ENCODE measurements around the gene EXD2.

EXD2 gene

DNA sequence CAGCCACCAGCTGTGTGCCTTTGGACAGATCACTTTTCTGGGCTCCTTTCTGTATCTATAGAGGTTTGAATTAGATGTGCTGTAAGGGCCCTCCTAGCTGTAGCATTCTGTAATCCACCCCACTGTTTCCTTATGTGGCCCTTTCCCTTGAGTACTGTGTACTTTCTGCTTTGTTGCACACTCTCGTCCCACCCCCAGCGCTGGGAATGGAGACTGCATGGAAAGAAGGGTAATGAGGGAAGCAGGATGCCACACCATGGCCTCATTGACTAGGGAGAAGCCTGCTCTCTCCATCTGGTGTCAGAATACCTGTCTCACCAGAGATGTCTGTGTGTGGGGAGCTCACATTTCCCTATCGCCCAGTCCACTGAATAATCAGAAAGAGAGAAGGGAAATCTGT is 55.0 kb downstream of the EXD2 start:
- no peak for DNase-seq (ENCODE audit: extremely low read depth in 1 of 2, low read depth in 1 of 2)

DNA sequence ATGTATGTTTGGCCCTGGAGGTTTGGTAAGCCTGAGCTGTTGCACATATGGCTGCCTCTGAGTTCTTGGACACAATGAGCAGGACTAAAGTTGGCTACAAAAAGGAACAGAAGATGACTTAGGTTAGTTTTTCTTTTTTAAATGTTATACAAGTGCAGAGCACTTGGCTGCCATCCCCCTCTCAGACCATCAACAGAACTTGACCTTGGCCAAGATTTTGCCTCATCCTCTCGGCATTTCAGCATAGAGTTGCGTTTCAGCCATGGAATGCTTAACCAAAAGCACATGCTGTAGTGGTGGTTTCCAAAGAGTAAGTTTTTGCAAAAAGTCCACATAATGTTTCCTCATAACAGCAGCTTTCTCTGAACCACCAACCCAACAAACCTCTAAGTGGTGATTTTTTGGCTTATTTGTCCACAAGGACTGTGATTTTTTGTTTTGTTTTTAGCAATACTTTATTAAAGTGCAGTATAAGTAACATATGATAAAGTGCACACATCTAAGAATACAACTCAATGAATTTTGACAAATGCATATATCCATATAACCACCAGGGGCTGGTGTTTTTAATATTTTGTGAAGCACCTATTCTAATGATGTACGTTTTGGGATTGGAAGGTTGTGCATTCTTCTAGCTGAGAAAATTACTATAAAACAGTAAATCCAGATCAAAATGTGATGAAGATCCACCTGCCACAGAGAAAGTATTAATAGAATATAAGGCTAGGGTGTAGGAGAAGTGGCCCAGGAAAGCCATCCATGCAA is 56.6 kb downstream of the EXD2 start:
- DNase-seq (ENCODE audit: extremely low read depth in 1 of 2, low read depth in 1 of 2): no peak

DNA sequence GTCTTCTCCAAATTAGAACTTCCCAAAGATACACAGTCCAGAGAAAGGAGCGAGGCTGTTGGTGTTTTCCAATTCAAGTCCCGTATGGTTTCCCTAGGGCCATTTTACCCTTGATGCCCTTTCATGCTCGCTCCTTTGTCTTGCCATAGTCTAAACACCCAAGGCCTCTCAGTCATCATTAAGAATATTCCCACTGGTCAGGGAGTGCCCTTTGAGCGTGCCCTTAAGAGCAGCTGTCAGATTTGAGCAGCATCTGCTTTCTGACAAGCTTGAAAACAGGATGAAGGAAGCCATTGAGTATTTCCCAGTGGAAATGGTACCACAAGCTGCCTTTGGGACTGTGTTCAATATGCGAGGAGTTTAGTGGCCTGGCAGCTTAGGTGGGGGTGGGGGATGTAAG is 58.3 kb downstream of the EXD2 start:
- DNase-seq (ENCODE audit: extremely low read depth in 1 of 2, low read depth in 1 of 2): no peak

DNA sequence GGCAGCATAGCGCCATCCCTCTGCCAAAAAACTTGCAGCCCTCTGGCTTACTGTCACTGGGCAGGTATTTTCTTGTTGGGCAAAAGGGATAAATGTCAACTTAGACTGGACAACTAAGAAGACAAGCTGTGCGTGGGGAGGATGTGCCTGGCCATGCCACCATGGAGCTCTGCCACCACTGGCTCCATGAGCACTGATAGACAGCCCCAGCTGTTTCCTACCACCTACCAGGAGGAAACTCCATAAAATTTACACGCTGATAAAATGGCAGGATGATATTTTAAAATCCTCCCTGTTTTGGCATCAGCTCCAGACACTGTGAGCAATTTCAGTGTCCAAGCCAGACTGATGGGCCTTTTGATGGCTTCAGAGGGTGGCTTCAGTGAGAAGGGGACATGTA is 61.6 kb downstream of the EXD2 start:
- no peak for DNase-seq (ENCODE audit: extremely low read depth in 1 of 2, low read depth in 1 of 2)

DNA sequence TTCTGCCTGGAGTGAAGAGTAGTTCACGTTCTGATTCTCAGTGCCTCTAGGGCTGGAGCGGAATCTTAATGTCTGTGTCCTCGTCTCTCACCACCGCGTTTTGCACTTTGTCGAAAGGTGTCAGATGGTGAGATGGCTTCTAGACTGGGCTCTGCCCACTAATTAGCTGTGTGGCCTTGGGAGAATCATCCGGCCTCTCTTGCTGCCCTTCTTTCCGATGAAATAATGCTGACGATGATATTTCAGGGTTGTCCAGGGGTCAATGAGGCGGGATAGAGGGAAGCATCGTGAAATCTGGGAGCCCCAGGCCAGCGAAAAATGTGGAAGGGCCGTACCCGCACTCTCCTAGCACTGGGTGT is 67.8 kb downstream of the EXD2 start:
- DNase-seq (ENCODE audit: extremely low read depth in 1 of 2, low read depth in 1 of 2): no peak

DNA sequence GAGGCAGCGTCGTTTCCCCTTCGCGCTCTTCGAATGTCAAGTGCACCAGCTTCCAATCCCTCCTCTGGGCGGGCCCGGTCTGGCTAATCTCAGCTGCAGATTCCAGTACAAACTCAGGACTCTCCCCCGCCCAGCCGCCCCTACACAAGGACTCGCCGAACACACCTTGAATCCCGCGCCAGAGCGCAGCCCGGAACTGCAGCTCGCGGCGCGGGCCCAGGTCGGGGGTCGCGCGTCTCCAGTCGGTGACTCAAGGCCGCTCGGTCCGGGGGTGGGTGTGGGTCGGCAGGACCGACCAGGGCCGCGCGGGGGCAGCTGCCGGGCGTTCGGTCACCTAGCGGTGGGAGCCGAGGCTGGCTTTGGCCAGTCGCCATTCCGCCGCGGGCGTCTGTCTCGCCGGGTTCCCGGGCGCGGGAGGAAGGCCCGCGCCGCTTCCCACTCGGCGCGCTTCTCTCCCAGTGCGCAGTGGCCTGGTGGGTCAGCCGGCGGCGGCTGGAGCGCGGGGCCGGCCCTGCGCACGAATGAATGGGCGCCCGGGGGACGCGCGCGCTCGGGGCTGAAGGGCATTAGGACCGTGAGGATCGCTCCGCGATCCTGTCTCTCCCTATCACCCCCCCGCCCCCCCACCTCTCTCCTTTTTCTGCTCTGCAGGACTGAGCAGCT is 68.4 kb downstream of the EXD2 start, which contains the start of gene GALNT16:
TSS of gene GALNT16 (plus strand) at position 632 of the 663 bp plus-strand sequence. CDS start 133 bp downstream, outside the sequence.
- no peak for DNase-seq (ENCODE audit: extremely low read depth in 1 of 2, low read depth in 1 of 2)

DNA sequence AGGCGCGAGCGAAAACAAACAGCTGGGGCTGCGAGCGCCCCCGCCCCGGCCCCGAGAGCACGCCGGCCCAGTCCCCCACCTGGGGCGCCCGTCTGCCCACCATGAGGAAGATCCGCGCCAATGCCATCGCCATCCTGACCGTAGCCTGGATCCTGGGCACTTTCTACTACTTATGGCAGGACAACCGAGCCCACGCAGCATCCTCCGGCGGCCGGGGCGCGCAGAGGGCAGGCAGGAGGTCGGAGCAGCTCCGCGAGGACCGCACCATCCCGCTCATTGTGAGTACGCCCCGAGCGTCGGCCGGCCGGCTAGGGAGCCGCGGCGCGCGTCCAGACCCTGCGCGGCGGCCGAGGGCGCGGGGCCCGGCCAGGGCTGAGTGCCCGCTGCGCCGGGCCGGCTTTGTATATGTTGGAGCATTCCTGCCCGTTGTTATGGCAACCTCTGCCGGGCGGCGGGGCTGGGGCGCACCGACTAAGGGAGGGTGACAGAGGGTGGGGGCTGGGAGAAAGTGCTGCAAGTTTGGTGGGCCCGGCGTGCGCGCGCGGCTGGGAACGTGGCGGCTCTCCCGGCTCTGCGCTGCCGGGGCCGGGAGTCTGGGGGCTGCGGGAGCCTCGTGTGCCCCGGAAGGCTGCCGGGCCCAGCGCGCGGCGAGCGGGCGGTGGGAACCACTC is 69.0 kb downstream of the EXD2 start:
- DNase-seq (ENCODE audit: extremely low read depth in 1 of 2, low read depth in 1 of 2): no peak

DNA sequence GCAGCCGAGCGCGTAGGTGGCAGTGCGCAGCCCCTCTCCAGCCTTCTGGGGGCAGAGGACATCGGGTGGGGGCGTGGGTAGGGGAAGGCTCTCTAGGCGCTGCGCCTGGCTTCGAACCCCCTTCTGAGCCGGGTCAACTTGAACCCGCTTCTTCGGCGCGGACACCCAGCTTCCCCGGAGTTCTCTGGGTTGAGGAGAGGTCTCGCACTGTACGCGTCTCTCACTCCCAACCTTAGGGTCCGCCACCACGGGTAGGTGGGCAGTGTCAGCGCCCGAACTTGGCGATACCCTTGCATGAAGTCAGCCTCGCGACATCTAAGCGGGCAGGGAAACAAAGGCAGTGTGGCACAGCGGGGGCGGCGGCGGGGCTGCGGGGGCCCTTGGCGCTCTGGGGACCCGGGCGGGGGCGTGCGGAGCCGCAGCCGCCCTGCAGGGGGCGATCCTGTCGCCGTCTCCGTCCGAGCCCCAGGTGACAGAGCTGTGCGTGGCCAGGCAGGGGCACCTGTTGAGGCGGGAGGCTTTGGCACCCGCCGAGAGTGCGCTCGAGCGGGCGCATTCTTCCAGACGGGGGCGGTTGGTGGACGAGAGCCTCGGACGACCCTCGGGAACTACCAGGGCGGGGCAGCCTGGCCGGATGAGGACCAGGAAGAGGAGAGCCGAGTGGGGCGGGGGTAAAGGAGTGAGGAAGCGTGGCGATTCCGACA is 69.7 kb downstream of the EXD2 start:
- DNase-seq (ENCODE audit: extremely low read depth in 1 of 2, low read depth in 1 of 2): no peak

DNA sequence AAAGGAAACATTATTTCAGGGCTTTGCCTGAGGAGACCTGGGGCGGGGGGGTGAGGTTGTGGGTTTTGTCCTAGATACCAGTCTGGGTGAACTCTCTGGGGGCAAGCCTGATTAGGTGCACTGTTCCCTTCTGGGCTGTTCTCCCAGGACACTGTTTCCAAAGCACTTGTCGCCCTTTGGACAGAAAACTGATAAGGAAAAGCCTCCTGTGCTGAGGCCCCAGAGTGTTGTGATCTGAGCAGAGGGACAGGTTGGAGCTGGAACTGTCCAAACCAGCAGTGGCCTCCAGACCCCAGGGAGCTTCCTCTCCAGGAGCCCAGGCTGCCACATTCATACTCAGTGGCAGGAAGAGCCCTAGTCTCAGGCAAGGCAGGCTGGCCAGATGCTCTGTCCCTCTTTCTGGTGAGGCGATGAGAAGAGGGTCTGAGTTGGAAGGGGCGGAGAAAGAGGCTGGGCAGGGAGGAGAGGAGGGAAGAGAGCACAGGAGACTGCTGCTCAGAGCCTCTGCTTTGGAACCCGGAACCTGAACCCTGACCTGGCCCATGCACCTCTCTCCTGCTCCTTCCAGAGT is 70.5 kb downstream of the EXD2 start:
- DNase-seq (ENCODE audit: extremely low read depth in 1 of 2, low read depth in 1 of 2): no peak

DNA sequence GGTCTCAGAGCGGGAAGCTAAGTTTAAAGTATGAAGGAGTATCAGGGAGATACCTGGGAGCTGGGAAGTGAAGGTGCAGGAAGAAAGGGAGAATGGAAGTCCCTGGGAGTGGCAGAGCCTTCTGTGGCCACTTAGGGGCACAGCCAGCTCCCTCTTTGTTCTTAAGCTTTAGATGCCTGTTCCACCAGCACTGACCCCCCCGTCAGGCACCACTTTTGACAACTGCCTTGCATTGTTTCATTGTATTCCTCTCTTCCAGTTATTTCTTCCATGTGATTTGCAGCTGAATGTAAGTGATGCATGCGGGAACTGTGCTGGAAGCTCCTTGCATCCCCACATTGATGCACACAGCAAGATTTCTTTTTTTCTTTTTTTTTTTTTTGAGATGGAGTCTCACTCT is 71.2 kb downstream of the EXD2 start:
- no peak for DNase-seq (ENCODE audit: extremely low read depth in 1 of 2, low read depth in 1 of 2)

DNA sequence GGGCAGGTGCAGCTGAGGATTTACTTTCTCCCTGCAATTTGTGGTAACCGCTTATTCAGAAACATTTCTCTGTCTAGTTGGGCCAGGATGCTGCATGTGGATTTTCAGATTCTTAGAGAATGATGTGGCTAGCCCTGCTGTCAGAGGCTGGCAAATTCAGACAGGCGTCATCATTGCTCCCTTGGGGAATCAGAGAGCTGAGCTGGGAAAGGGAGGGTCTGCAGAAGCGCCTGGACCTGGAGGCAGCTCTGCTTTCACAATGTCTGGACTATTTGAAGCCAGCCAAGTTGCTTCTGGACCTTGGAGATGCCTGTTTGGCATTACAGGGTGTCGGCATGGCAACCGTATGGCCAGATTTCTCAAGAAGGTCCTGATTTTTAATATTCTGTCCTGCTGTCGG is 72.1 kb downstream of the EXD2 start:
- DNase-seq (ENCODE audit: extremely low read depth in 1 of 2, low read depth in 1 of 2): no peak

DNA sequence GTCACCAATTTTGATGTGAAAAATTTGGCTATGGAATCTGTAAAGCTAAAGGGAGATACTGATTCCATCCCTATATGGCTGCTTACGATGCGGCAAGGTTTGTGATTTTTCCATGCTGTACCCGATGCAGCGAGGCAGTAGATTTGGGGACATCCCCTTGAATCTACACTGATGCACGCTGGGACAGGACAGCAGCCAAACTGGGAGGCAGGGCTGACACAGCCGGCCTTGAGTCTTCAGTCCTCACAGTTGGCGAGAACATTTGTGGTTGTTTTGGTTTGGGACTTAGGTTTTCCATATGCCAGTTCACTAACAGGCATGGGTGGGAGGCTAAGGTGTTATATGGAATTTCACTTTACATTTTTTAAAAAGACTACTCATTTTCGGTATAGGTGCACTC is 72.5 kb downstream of the EXD2 start:
- DNase-seq (ENCODE audit: extremely low read depth in 1 of 2, low read depth in 1 of 2): no peak

DNA sequence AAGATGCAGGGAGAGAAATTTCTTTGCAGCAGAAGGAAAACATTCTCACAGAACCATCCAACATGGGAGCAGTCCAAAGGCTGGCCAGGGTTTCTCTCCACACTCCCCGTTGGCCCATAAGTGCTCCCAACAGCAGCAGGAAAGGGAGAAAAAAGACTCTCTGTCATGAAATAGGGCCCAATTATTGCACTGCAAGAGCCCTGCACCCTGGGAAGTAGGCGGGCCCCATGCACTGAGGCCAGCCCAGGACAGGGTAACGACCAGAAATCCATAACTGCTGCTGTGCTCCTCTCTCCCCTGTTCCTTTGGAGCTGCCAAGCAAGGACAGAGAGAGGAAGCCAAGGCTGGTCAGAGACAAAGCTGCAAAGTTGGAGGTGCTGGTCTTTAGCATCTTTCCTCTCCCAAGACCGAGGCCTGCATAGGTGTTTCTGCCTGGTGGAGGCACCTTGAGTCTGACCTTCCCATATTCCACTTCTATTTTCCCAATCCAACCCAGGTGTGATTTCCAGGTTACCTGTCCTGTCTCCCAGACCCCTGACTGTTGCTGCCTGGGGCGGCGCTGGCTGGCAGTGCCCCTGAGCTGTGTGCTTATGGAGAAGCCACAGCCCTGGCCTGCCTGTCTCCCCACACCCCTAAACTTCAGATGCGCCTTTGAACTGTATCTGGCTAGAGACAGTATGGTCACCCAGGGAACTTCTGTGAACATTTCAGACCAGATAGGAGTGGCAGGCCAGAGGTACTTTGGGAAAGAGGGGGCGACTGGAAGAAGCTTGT is 75.5 kb downstream of the EXD2 start:
- no peak for DNase-seq (ENCODE audit: extremely low read depth in 1 of 2, low read depth in 1 of 2)

DNA sequence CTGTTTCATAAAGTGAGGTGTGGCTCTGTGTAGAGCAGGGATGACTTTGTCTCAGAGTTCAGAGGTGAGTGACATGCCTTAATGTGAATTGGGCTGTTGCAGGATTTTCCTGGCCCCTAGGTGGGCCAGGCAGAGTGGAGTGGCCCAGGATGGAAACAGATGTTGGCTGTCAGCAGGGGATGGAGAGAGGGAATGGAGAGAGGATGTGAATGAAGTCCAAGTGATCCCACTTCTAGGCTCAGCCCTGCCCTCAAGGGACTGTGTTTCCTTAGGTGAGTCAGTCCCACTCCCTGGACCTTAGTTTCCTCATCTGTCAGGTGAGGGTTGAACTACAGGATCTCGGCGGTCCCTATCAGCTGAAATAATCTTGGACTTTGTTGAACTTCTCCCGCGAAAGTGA is 76.2 kb downstream of the EXD2 start:
- DNase-seq (ENCODE audit: extremely low read depth in 1 of 2, low read depth in 1 of 2): no peak

DNA sequence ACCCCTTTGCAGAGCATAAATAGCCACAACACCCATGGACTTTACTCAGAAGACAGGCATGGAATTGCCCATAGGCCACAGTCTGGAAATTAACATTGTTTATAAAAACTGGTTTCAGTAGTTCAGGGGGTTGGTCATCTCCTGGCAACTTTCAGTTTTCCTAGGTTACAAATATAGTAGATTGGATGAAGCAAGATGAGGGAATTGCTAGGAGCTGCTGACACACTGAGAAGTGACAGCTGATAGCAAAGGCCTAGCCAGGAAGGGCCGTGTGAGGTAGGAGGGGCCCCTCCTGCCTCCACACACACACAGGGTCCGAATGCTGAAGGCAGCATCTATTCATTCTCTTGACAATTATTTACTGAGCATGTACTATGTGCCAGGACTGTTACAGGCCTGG is 76.9 kb downstream of the EXD2 start:
- DNase-seq (ENCODE audit: extremely low read depth in 1 of 2, low read depth in 1 of 2): no peak

DNA sequence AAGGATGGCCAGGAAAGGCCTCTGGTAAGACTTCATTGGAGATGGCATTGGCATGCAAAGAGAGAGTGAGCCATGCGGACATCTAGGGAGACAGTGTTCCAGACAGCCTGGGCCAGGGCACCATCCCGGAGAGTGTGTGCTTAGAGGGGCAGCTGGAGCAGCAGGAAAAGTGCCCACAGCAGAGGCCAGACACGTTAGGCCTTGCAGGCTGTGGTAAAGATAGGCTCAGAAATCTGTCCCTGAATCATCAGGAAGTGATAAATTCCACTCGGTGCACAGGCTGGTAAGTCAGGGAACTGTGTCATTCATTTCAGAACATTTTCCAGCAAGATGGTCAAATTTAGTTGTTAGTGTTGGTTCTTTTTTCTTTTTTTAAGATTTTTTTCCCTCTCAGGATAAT is 77.5 kb downstream of the EXD2 start:
- no peak for DNase-seq (ENCODE audit: extremely low read depth in 1 of 2, low read depth in 1 of 2)

DNA sequence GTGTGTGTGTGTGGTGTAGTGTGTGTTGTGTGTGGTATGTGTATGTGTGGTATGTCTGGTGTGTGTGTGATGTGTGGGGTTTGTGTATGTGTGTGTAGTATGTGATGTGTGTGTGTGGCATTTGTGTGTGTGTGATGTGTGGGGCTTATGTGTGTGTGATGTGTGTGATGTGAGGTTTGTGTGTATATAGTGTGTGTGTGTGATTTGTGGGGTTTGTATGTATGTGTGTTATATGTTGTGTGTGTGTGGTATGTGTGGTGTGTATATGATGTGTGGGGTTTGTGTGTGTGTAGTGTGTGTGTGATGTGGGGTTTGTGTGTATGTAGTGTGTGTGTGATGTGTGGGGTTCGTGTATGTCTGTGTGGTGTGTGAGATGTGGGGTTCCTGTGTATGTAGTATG is 78.1 kb downstream of the EXD2 start:
- no peak for DNase-seq (ENCODE audit: extremely low read depth in 1 of 2, low read depth in 1 of 2)

DNA sequence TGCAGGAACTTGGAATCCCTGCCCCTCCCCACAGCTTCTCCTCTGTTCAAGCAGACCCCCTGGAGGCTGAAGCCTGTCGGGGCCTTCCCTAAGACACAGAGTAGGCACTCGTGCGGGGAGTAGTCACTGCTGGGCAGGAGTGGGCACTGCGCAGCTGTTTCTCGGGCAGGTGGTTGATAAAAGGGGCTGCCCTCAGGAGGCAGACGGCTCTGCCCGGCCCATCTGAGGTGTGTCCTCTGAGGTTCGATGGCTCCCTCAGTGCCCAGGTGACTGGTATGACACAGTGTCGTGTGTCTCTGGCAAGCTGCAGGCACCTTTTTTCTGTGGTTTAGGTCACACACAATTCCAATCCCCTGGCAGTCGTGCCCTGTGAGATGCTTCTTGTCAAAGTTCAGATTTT is 78.8 kb downstream of the EXD2 start:
- no peak for DNase-seq (ENCODE audit: extremely low read depth in 1 of 2, low read depth in 1 of 2)

DNA sequence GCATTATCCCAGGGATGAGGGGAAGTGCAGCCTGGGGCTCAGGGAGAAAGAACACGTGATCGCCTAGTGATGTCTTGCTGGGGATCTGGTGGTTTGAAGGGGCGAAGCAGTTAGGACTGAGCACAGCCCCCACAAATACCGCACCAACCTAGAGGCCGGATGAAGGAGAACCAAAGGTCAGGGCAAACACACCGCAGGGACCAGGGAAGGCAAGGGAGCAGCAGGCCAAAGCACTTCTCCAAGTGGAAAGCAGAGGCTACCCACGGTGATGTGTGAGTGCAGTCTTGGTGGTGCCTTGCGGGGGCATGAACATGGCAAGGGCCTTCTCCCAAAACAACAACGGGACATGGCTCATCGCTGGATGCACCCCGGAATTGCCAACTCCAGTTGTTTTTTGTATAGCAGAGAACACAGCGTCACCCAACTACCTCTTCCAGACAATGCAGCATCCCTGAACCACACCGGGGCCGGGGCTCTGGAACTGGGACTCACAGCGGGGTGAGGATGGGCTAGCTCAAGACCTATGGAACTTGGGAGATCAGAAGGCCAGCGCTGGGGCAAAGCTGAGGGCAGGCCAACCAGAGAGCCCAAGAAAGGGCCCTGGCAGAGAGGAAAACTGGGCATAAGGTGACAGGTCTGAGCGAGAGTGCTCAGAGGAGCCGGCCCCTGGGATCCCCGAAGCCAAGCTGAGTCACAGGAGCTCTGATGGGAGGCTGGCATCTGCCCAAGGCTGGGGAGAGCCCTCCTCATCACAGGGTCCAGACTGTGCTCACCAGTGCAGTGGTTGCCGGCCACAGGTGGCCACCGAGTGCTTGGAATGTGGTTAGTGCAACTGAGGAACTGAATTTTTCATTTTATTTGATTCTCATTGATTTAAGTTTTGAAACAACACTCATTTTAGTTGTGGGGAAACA is 79.8 kb downstream of the EXD2 start:
- DNase-seq (ENCODE audit: extremely low read depth in 1 of 2, low read depth in 1 of 2): no peak
